Measurements from ENCODE around the gene TSR3. TPM values are rescaled to one million over a fixed set of nuclear protein-coding genes. Genes with fewer than 3 reads are reported as not detected.

Gene TSR3
- total and polyA plus RNA-seq, 2 donors from 2014 or later: 44.8 to 95.4 TPM

GRCh38 chr16:1325673-1326371, 25.9 kb downstream of the TSR3 start:
- no peaks in the 10 kb centered on the region for H3K4me1 ChIP-seq (ENCODE audit: control insufficient read depth in 2 of 3, insufficient read depth in 2 of 3, low read depth in 1 of 3, low read length in 3 of 3)
- H3K9me3 ChIP-seq (ENCODE audit: control insufficient read depth in 2 of 3, insufficient read depth in 1 of 3, low read length in 3 of 3): no peaks in the 10 kb centered on the region
- no peak overlapping the region for H3K9ac ChIP-seq (ENCODE audit: low read length in 3 of 3)
- no peak overlapping the region for H3K4me3 ChIP-seq (ENCODE audit: low read length in 3 of 3)
- DNase-seq (no peak), FAIRE-seq (no peak)
- H3K27ac ChIP-seq (ENCODE audit: low read depth in 2 of 2, low read length in 2 of 2): no peak overlapping the region
- no peaks in the 10 kb centered on the region for H3K27me3 ChIP-seq (ENCODE audit: control insufficient read depth, insufficient read depth, low read length)
- H3K36me3 ChIP-seq (ENCODE audit: control insufficient read depth in 2 of 3, insufficient read depth in 3 of 3, low read length in 3 of 3): peaks cover 0 to 25% (median 4%) of the 10 kb centered on the region in 3 donors
- intact Hi-C loops (cut with DNase I): no loop called here
- TF ChIP-seq CTCF (IDR thresholded peaks at IDR 0.05; ENCODE audit: borderline replicate concordance, extremely low read depth, insufficient read depth): no peak

- TF ChIP-seq CTCF (IDR thresholded peaks at IDR 0.05; ENCODE audit: borderline replicate concordance, extremely low read depth, insufficient read depth): no peak
- DNase-seq (no peak), FAIRE-seq (no peak)
- H3K9ac ChIP-seq (ENCODE audit: low read length in 3 of 3): no peak overlapping the region
- H3K36me3 ChIP-seq (ENCODE audit: control insufficient read depth in 2 of 3, insufficient read depth in 3 of 3, low read length in 3 of 3): peaks cover 0 to 31% (median 9%) of the 10 kb centered on the region in 3 donors
- H3K27me3 ChIP-seq (ENCODE audit: control insufficient read depth, insufficient read depth, low read length): no peaks in the 10 kb centered on the region
- no peak overlapping the region for H3K27ac ChIP-seq (ENCODE audit: low read depth in 2 of 2, low read length in 2 of 2)
- H3K4me1 ChIP-seq (ENCODE audit: control insufficient read depth in 2 of 3, insufficient read depth in 2 of 3, low read depth in 1 of 3, low read length in 3 of 3): no peaks in the 10 kb centered on the region
- no peak overlapping the region for H3K4me3 ChIP-seq (ENCODE audit: low read length in 3 of 3)
- intact Hi-C loops (cut with DNase I): no loop called here
- H3K9me3 ChIP-seq (ENCODE audit: control insufficient read depth in 2 of 3, insufficient read depth in 1 of 3, low read length in 3 of 3): no peaks in the 10 kb centered on the region
These were observed 26.4 kb downstream of the TSR3 start for GRCh38 chr16:1325261-1325660.

GRCh38 chr16:1324286-1324826, 27.3 kb downstream of the TSR3 start:
- Histone ChIP-seq H3K9ac (ENCODE audit: low read length in 3 of 3) (no peak overlapping the region), H3K9me3 (ENCODE audit: control insufficient read depth in 2 of 3, insufficient read depth in 1 of 3, low read length in 3 of 3) (no peaks in the 10 kb centered on the region), H3K27ac (ENCODE audit: low read depth in 2 of 2, low read length in 2 of 2) (no peak overlapping the region), H3K27me3 (ENCODE audit: control insufficient read depth, insufficient read depth, low read length) (no peaks in the 10 kb centered on the region), H3K4me3 (ENCODE audit: low read length in 3 of 3) (no peak overlapping the region), H3K4me1 (ENCODE audit: control insufficient read depth in 2 of 3, insufficient read depth in 2 of 3, low read depth in 1 of 3, low read length in 3 of 3) (no peaks in the 10 kb centered on the region), H3K36me3 (ENCODE audit: control insufficient read depth in 2 of 3, insufficient read depth in 3 of 3, low read length in 3 of 3) (peaks cover 1 to 39% (median 13%) of the 10 kb centered on the region in 3 donors)
- no peak for TF ChIP-seq CTCF (IDR thresholded peaks at IDR 0.05; ENCODE audit: borderline replicate concordance, extremely low read depth, insufficient read depth)
- intact Hi-C loops (cut with DNase I): no loop called here
- FAIRE-seq: no peak
- no peak for DNase-seq

Measured in kidney (tissue), 14 donors.